IPS-20b (cell line): Measurements from ENCODE around the gene CDH3.
"Not testable (repeated sequence)": the region's sequence is repeated elsewhere in the genome, so short reads cannot be mapped to it uniquely, and the experiment has no call there.

Experiments
- H3K27ac ChIP-seq: one replicate; pipeline ENCODE4 v1.5.1; 2013; ENCODE audit warnings: low read length
- H3K27me3 ChIP-seq: 2 replicates; pipeline ENCODE4 v1.6.1; 2013; ENCODE audit warnings: mild to moderate bottlenecking, low read length, inconsistent platforms; ENCODE audit not compliant: insufficient read depth
- H3K36me3 ChIP-seq: 2 replicates; pipeline ENCODE4 v1.6.1; 2013; ENCODE audit warnings: low read depth, mild to moderate bottlenecking, inconsistent platforms, low read length, moderate library complexity; ENCODE audit not compliant: insufficient read depth
- H3K4me1 ChIP-seq: 2 replicates; pipeline ENCODE4 v1.6.1; 2013; ENCODE audit warnings: mild to moderate bottlenecking, control low read depth, inconsistent platforms, low read length, moderate library complexity; ENCODE audit not compliant: insufficient read depth
- H3K4me3 ChIP-seq: 2 replicates; pipeline ENCODE4 v1.5.1; 2013; ENCODE audit warnings: mild to moderate bottlenecking, low read length, inconsistent platforms
- H3K9ac ChIP-seq: 2 replicates; pipeline ENCODE4 v1.6.1; 2013; ENCODE audit warnings: low read depth, mild to moderate bottlenecking, inconsistent platforms, low read length, moderate library complexity
- H3K9me3 ChIP-seq: 2 replicates; pipeline ENCODE4 v1.6.1; 2013; ENCODE audit warnings: mild to moderate bottlenecking, low read depth, low read length, inconsistent platforms; ENCODE audit not compliant: insufficient read depth

CDH3 gene

GRCh38 chr16:68710211-68710610, 65.1 kb downstream of the CDH3 start:
- Histone ChIP-seq H3K4me1 (peaks cover 4% of the 10 kb centered on the region; the same call in 1 of the 2 replicates), H3K9ac (no peak overlapping the region), H3K27me3 (no peaks in the 10 kb centered on the region), H3K36me3 (no peaks in the 10 kb centered on the region), H3K27ac (no peak overlapping the region), H3K4me3 (no peak overlapping the region), H3K9me3 (no peaks in the 10 kb centered on the region)

- Histone ChIP-seq H3K9ac (no peak overlapping the region), H3K36me3 (no peaks in the 10 kb centered on the region), H3K27me3 (no peaks in the 10 kb centered on the region), H3K4me3 (no peak overlapping the region), H3K27ac (no peak overlapping the region), H3K4me1 (peaks cover 6% of the 10 kb centered on the region), H3K9me3 (no peaks in the 10 kb centered on the region)
Measured at GRCh38 chr16:68711421-68712139, 66.5 kb downstream of the CDH3 start.

DNA sequence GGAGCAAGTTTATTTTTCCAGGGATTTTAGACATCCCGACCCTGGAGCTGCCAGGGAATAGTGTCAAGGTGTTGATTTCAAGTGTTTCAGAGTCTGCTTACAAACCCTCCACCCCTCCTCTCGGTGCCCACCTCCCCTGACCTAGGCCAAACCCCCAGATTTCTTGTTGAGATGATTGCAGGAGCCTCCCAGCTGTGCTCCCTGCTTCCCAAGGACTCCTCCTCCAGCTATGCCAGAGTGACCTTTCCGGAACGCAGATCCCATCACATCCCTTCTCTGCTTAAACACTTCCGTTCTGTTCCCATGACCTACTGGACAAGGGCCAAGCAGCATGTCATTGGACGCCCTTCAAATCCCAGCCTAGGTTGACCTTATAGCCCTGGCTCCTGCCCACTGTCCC, 68.3 kb downstream of the CDH3 start:
- Histone ChIP-seq H3K36me3 (no peaks in the 10 kb centered on the region), H3K9me3 (no peaks in the 10 kb centered on the region), H3K9ac (no peak overlapping the region), H3K27ac (no peak overlapping the region), H3K27me3 (no peaks in the 10 kb centered on the region), H3K4me3 (no peak overlapping the region), H3K4me1 (peaks cover 2% of the 10 kb centered on the region)

- Histone ChIP-seq H3K9me3 (no peaks in the 10 kb centered on the region), H3K4me3 (no peak overlapping the region), H3K9ac (no peak overlapping the region), H3K27me3 (no peaks in the 10 kb centered on the region), H3K4me1 (peaks cover 2% of the 10 kb centered on the region), H3K27ac (no peak overlapping the region), H3K36me3 (no peaks in the 10 kb centered on the region)
Measured at GRCh38 chr16:68715471-68715870, 70.4 kb downstream of the CDH3 start.

DNA sequence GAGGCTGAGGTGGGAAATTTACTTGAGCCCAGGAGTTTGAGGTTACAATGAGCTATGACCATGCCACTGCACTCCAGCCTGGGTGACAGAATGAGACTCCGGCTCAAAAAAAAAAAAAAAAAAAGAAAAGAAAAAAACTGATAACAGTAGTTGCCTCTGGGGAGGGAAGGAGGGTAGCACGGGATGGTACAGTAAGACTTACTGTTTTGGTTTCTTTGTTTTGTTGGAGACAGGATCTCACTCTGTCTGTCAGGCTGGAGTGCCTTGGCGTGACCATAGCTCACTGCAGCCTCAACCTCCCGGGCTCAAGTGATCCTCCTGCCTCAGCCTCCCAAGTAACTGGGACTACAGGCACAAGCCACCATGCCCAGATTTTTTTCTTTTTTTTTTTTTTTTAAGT, 71.4 kb downstream of the CDH3 start:
- not testable (repeated sequence) for H3K9me3 ChIP-seq, H3K27ac ChIP-seq, H3K27me3 ChIP-seq, H3K9ac ChIP-seq, H3K4me3 ChIP-seq, H3K36me3 ChIP-seq, H3K4me1 ChIP-seq

DNA sequence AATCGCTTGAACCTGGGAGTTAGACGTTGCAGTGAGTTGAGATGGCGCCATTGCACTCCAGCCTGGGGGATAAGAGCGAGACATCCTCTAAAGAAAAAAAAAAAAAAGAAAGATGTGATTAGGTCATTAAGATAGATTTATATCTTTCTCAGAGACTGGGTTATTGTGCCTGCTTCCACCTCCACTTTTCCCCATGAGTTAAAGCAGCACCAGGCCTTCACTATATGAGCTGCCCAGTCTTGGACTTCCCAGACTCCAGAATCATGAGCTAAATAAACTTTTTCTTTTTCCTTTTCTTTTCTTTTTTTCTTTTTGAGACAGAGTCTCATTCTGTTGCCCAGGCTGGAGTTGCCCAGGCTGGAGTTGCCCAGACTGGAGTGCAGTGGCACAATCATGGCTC, 72.6 kb downstream of the CDH3 start:
- H3K4me1 ChIP-seq, result peaks cover 2% of the 10 kb centered on the region
- no peaks in the 10 kb centered on the region for H3K9me3 ChIP-seq
- no peaks in the 10 kb centered on the region for H3K27me3 ChIP-seq
- H3K4me3 ChIP-seq, result no peak overlapping the region
- no peak overlapping the region for H3K9ac ChIP-seq
- H3K36me3 ChIP-seq, result no peaks in the 10 kb centered on the region
- H3K27ac ChIP-seq, result no peak overlapping the region

DNA sequence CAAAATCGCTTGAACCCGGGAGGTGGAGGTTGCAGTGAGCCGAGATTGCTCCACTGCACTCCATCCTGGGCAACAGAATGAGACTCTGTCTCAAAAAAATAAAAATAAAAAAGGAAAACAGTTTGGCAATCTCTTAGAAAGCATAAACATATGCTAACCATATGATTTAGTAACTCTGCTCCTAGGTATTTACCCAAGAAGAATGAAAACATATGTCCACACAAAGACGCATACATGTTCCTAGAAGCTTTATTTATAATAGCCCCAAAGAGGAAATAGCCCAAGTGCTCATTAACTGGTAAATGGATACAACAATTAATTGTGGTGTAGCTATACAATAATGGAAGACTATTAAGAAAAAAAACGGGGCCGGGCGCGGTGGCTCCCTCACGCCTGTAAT, 73.5 kb downstream of the CDH3 start:
- Histone ChIP-seq H3K9ac (no peak overlapping the region), H3K36me3 (no peaks in the 10 kb centered on the region), H3K27ac (no peak overlapping the region), H3K9me3 (no peaks in the 10 kb centered on the region), H3K4me1 (peaks cover 2% of the 10 kb centered on the region), H3K4me3 (no peak overlapping the region), H3K27me3 (no peaks in the 10 kb centered on the region)

- Histone ChIP-seq H3K9me3 (no peaks in the 10 kb centered on the region), H3K36me3 (no peaks in the 10 kb centered on the region), H3K4me1 (peaks cover 2% of the 10 kb centered on the region), H3K27me3 (no peaks in the 10 kb centered on the region), H3K4me3 (no peak overlapping the region), H3K27ac (no peak overlapping the region), H3K9ac (no peak overlapping the region)
Measured at GRCh38 chr16:68719993-68720489, 74.9 kb downstream of the CDH3 start.

- Histone ChIP-seq H3K36me3 (no peaks in the 10 kb centered on the region), H3K9me3 (no peaks in the 10 kb centered on the region), H3K27me3 (no peaks in the 10 kb centered on the region)
Measured at GRCh38 chr16:68722119-68723024, 77.3 kb downstream of the CDH3 start.

DNA sequence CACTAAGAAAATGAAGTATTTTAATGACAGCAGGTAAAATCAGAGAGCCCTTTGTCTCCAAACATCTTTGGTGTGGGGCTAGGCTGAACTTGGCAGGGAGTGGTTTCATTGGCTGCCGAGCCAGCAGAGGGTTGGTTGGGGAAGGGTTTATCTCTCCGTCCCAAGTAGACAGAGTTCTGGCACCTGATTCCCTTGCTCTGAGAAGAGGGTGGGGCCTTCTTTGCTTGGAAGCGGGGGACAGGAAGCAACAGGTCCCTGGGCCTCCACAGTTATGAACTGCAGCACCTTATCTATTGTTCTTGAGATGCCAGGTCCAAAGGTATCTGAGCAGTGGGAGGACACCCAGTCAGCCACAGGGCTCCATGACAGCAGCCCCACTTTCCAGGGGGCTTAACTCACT, 79.7 kb downstream of the CDH3 start:
- H3K9ac ChIP-seq, result no peak overlapping the region
- no peaks in the 10 kb centered on the region for H3K9me3 ChIP-seq
- no peak overlapping the region for H3K4me3 ChIP-seq
- no peak overlapping the region for H3K27ac ChIP-seq
- H3K36me3 ChIP-seq, result no peaks in the 10 kb centered on the region
- H3K4me1 ChIP-seq, result no peaks in the 10 kb centered on the region
- no peaks in the 10 kb centered on the region for H3K27me3 ChIP-seq

More at GRCh38 chr16:68722119-68723024, 77.3 kb downstream of the CDH3 start:
- Histone ChIP-seq H3K9ac (no peak overlapping the region), H3K4me3 (no peak overlapping the region), H3K4me1 (no peaks in the 10 kb centered on the region), H3K27ac (no peak overlapping the region)

DNA sequence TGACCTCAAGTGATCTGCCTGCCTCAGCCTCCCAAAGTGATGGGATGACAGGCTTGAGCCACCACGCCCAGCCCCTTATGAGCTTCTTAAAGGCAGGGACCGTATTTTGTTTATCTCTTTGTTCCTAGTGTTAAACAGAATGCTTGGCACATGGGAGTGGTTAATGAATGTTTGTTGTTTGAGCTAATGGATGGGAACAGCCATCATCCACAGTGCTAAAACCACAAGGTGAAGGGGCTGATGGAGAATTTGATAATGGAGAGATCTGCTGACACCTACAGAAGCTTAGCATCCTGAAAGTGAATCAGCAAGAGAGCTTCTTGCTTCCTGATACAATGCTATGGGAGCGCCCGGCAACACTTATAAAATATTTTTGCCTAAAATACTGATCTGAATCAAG, 83.4 kb downstream of the CDH3 start:
- peaks cover 10% of the 10 kb centered on the region for H3K4me1 ChIP-seq
- H3K27me3 ChIP-seq, result no peaks in the 10 kb centered on the region
- no peak overlapping the region for H3K4me3 ChIP-seq

GRCh38 chr16:68731637-68732036, 86.5 kb downstream of the CDH3 start:
- Histone ChIP-seq H3K27me3 (peaks cover 4% of the 10 kb centered on the region; the same call in 1 of the 2 replicates), H3K9ac (no peak overlapping the region), H3K4me1 (peaks cover 17% of the 10 kb centered on the region), H3K4me3 (no peak overlapping the region), H3K9me3 (no peaks in the 10 kb centered on the region), H3K36me3 (no peaks in the 10 kb centered on the region), H3K27ac (no peak overlapping the region)

More for the DNA sequence above, 83.4 kb downstream of the CDH3 start:
- Histone ChIP-seq H3K9me3 (no peaks in the 10 kb centered on the region), H3K27ac (no peak overlapping the region), H3K36me3 (no peaks in the 10 kb centered on the region), H3K9ac (no peak overlapping the region)
